Psoas muscle (tissue), 8 donors: ENCODE results near the gene ZBTB1. TPM values are rescaled to one million over a fixed set of nuclear protein-coding genes. Genes with fewer than 3 reads are reported as not detected.
A peak's percentile ranks its signal among the peaks of the same experiment; 100 is the strongest.

Experiments used
- ATAC-seq, 4 donors: fragments of 200-7000 bp; cut with Tn5 transposase; one replicate each; pipeline ENCODE4 v1.9.1; 2020; ENCODE audit warnings: moderate library complexity in 3 of 4, mild to moderate bottlenecking in 2 of 4
- DNase-seq, 2 donors: peaks; one replicate each; pipeline ENCODE4 v3.0.0-alpha.2; 2020
- H3K27ac ChIP-seq: fragments of 200-600 bp; one replicate; pipeline ENCODE4 v1.8.0; 2022
- H3K27me3 ChIP-seq, 3 donors: fragments of 200-600 bp in 1 of 3; one replicate each; pipeline versions ENCODE4 v1.6.1 to v1.8.0; 2013 to 2022; ENCODE audit warnings: low read length in 2 of 3, mild to moderate bottlenecking in 2 of 3, moderate library complexity in 1 of 3; ENCODE audit not compliant: insufficient read depth in 3 of 3
- H3K36me3 ChIP-seq, 2 donors: fragments of 200-600 bp in 1 of 2; one replicate each; pipeline versions ENCODE4 v1.6.1 to v1.8.0; 2013 to 2022; ENCODE audit warnings: low read depth in 1 of 2, mild to moderate bottlenecking in 1 of 2, moderate library complexity in 1 of 2; ENCODE audit not compliant: insufficient read depth in 1 of 2
- H3K4me1 ChIP-seq: fragments of 200-600 bp; one replicate; pipeline ENCODE4 v1.8.0; 2022
- H3K4me3 ChIP-seq: fragments of 200-600 bp; one replicate; pipeline ENCODE4 v1.8.0; 2022; ENCODE audit warnings: mild to moderate bottlenecking
- H3K9me3 ChIP-seq: fragments of 200-600 bp; one replicate; pipeline ENCODE4 v1.8.0; 2022
- CTCF ChIP-seq: fragments of 200-600 bp; IDR thresholded peaks from one replicate; pipeline ENCODE4 v1.8.0; 2022; ENCODE audit warnings: antibody characterized with exemption
- WGBS, 3 donors: extraction: QIAGEN DNeasy Blood & Tissue Kit; methylation state at CpG; one replicate each; pipeline versions ENCODE4 v1.1.6 to v1.1.7; 2013; 5-methylcytosine and 5-hydroxymethylcytosine counted together
- intact Hi-C, 2 donors: fragments of 100-400 bp; cut with DNase I; formaldehyde crosslinking; loops; one replicate each; pipeline versions ENCODE4 v1.11.0 to v1.14.2; 2022
- polyA plus RNA-seq, 3 donors: library from polyadenylated mRNA; stranded (reverse); fragments of 200-250 nt; gene quantifications; one replicate each; pipeline ENCODE4 v1.2.3, GENCODE V29; 2013
- total RNA-seq, 4 donors: library from RNA; stranded (reverse); fragmentation: NEBNext Ultra II Directional in 2 of 4; extraction: Animal tissue kit (Norgen Biotek cat#: 25700) in 2 of 4; gene quantifications; one replicate each; pipeline versions ENCODE4 v1.2.1 to v1.2.4, GENCODE V29; 2021 to 2023
- donor health status: healthy with polysubstance abuse.
- donor health status: DM: no; HTN: no; CAD: no; lungs with moderate emphysema.
- donor health status: Bipolar disorder and iron deficiency.
- donor health status: healthy.
- donor health status: DM: yes; HTN: yes; CAD: no.
- donor health status: DM: no; HTN: no; CAD: no.
- donor health status: DM: no; HTN: no; CAD: no.
- donor health status: DM: yes; HTN: yes; CAD: no.

ZBTB1 gene
- total and polyA plus RNA-seq, 7 donors, result 11.0 to 39.2 (median 19.1) TPM

GRCh38 chr14:64463873-64464272 lies 40.7 kb upstream of the ZBTB1 start:
- Histone ChIP-seq H3K4me1 (peaks cover 3% of the 10 kb centered on the region), H3K36me3 (peaks cover 0 to 18% of the 10 kb centered on the region in 2 donors), H3K27ac (no peak overlapping the region), H3K27me3 (no peaks in the 10 kb centered on the region), H3K4me3 (no peak overlapping the region), H3K9me3 (no peaks in the 10 kb centered on the region)
- ATAC-seq, result no peak
- 93 to 99% (median 96%) methylated on average over 6 of the region's 6 CpGs for WGBS, 3 donors
- no peak for TF ChIP-seq CTCF
- intact Hi-C loops, result no loop called here
- DNase-seq, result no peak

GRCh38 chr14:64464651-64465050 lies 39.9 kb upstream of the ZBTB1 start:
- intact Hi-C loops, result no loop called here
- Histone ChIP-seq H3K27me3 (no peaks in the 10 kb centered on the region), H3K9me3 (no peaks in the 10 kb centered on the region), H3K4me3 (peak overlapping the region; percentile 76), H3K36me3 (peaks cover 0 to 12% of the 10 kb centered on the region in 2 donors), H3K4me1 (peaks cover 3% of the 10 kb centered on the region), H3K27ac (no peak overlapping the region)
- WGBS, 3 donors, result 22 to 23% (median 22%) methylated on average over 6 of the region's 6 CpGs
- ATAC-seq (no peak), DNase-seq (no peak)
- TF ChIP-seq CTCF, result no peak

- Histone ChIP-seq H3K9me3 (no peaks in the 10 kb centered on the region), H3K4me3 (peak within 1 kb of the TSS; percentile 76), H3K27me3 (no peaks in the 10 kb centered on the region), H3K36me3 (peaks cover 0 to 7% of the 10 kb centered on the region in 2 donors), H3K4me1 (peaks cover 3% of the 10 kb centered on the region), H3K27ac (no peak within 1 kb of the TSS)
- WGBS, 3 donors, result 0 to 1% (median 1%) methylated on average over 48 to 74 of the region's 74 CpGs
- ATAC-seq (peak; percentile 78 to 84 (median 82)), DNase-seq (peak; percentile 41 to 67)
- intact Hi-C loops, result no loop called here
- no peak for TF ChIP-seq CTCF
These were observed 39.3 kb upstream of the ZBTB1 start, which contains the start of gene AKAP5 for GRCh38 chr14:64465191-64465822. Gene AKAP5, plus strand, starts transcription at chr14:64465499. Its CDS starts 2,896 bp downstream, at chr14:64468395.

GRCh38 chr14:64465831-64466554 lies 38.6 kb upstream of the ZBTB1 start:
- Histone ChIP-seq H3K9me3 (no peaks in the 10 kb centered on the region), H3K27ac (no peak overlapping the region), H3K27me3 (no peaks in the 10 kb centered on the region), H3K4me1 (peaks cover 3% of the 10 kb centered on the region), H3K36me3 (peaks cover 0 to 7% of the 10 kb centered on the region in 2 donors), H3K4me3 (peak overlapping the region; percentile 76)
- no peak for TF ChIP-seq CTCF
- WGBS, 3 donors, result 12 to 16% (median 13%) methylated on average over 15 of the region's 15 CpGs
- peak in 3 of 4 donors; percentile 42 to 72 (median 61) for ATAC-seq
- DNase-seq, result no peak
- intact Hi-C loops, result no loop called here
